Suprapubic skin (tissue), 4 donors: ENCODE results near the gene PRKD3.

Source experiments
- EP300 ChIP-seq: sonication (generic); formaldehyde crosslinking; IDR thresholded peaks from one replicate; pipeline ENCODE4 v1.6.1; 2017; ENCODE audit warnings: antibody characterized with exemption
- POLR2A ChIP-seq, 2 donors: fragments of 450-650 bp; IDR thresholded peaks; one replicate each; pipeline ENCODE4 v1.6.1; 2017; ENCODE audit warnings: antibody characterized with exemption in 2 of 2, mild to moderate bottlenecking in 2 of 2, moderate library complexity in 2 of 2
- POLR2AphosphoS5 ChIP-seq, 3 donors: sonication (generic); formaldehyde crosslinking; IDR thresholded peaks; one replicate each; pipeline ENCODE4 v1.6.1; 2017; ENCODE audit warnings: antibody characterized with exemption in 3 of 3
- TF ChIP-seq, protein P1 (sequence below), 2 donors: fragments of 200-600 bp in 1 of 2; fragments of 450-650 bp in 1 of 2; sonication (generic) in 1 of 2; IDR thresholded peaks; one replicate each; pipeline ENCODE4 v1.5.1; 2016 to 2019; ENCODE audit warnings: antibody characterized with exemption in 2 of 2, mild to moderate bottlenecking in 1 of 2, moderate library complexity in 1 of 2

DNA sequence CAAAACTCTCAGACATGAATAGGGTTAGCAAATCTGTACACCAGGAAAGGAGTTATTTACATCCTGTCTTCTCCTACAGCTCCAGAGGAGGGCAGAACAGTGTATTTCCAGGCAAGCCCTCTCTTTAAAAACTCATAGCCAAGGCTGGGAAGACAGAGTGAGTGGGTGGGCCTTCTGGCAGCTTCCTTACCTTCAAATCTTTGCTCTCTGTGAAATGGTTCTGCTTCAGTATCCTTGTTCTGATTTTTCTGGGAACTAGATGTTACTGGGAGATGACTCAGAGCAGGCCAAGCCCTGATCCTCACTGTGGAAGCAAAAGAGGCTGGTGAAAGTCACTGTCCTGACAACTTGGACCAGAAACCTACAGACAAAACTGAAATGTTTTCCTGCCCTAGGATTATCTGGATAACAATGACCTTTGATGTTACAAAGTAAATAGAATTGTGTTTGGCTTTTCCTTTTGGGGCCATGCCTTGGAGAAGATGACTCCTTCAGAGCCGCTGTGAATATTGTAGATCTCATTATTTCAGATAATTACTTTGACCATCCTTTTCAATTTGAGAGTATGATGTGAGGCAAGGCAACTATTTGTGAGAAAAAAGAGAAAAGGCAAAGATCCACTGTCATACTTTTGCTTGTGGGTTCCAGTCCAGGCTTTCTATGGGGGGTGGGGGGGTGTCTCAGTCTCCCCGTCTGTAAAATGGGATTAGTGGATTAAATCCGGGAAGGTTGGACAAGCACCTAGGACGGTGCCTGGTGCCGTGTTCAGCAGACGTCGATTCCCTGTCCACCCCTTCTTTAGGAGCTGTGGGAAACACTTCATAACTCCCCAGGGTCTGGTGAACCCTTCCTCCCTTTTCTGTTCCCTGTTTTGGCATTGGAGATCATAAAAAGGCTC lies 19.2 kb upstream of the PRKD3 start:
- TF ChIP-seq EP300 (no peak), POLR2A (IDR thresholded peaks at IDR 0.05) (no peak), POLR2AphosphoS5 (IDR thresholded peaks at IDR 0.05) (no peak)
- TF ChIP-seq, protein P1, sequence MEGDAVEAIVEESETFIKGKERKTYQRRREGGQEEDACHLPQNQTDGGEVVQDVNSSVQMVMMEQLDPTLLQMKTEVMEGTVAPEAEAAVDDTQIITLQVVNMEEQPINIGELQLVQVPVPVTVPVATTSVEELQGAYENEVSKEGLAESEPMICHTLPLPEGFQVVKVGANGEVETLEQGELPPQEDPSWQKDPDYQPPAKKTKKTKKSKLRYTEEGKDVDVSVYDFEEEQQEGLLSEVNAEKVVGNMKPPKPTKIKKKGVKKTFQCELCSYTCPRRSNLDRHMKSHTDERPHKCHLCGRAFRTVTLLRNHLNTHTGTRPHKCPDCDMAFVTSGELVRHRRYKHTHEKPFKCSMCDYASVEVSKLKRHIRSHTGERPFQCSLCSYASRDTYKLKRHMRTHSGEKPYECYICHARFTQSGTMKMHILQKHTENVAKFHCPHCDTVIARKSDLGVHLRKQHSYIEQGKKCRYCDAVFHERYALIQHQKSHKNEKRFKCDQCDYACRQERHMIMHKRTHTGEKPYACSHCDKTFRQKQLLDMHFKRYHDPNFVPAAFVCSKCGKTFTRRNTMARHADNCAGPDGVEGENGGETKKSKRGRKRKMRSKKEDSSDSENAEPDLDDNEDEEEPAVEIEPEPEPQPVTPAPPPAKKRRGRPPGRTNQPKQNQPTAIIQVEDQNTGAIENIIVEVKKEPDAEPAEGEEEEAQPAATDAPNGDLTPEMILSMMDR (IDR thresholded peaks at IDR 0.05), result peak; percentile 16 to 22
